Measurements from ENCODE around the gene GK. TPM values are rescaled to one million over a fixed set of nuclear protein-coding genes. Genes with fewer than 3 reads are reported as not detected.
"Not testable (repeated sequence)": the region's sequence is repeated elsewhere in the genome, so short reads cannot be mapped to it uniquely, and the experiment has no call there.

Gene GK
- total and polyA plus RNA-seq, 4 experiments from 2014 or later = 5.2 to 8.4 (median 7.3) TPM

DNA sequence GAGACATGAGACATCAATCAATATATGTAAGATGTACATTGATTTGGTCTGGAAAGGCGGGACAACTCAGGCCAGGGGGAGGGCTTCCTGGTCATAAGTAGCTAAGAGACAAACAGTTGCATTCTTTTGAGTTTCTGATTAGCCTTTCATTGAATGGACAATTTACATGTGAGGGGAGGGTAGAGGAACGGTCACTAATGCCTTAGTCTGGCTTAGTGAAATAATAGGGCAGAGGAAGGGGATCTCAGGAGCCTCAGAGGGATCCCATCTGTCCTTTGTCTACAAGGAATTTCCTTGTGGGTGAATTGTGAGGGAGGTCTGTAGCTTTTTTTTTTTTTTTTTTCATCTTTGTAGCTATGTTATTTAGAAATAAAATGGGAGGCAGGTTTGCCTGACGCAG lies 88.3 kb downstream of the GK start:
- Mint-ChIP-seq H3K9me3 (peaks cover 0 to 2% (median 0%) of the 10 kb centered on the region in 8 donors), H3K4me1 (no peaks in the 10 kb centered on the region), H3K27me3 (no peaks in the 10 kb centered on the region), H3K27ac (no peak overlapping the region), H3K36me3 (no peaks in the 10 kb centered on the region), H3K4me3 (no peak overlapping the region)
- POLR2A ChIA-PET (ENCODE audit: partially characterized antibody) = no interaction called here
- Histone ChIP-seq H3K27ac (ENCODE audit: low read depth, low read length) (no peak overlapping the region), H3K4me1 (ENCODE audit: insufficient read depth, low read length) (no peaks in the 10 kb centered on the region), H3K36me3 (ENCODE audit: insufficient read depth, low read length) (no peaks in the 10 kb centered on the region), H3K27me3 (ENCODE audit: insufficient read depth, low read length) (no peaks in the 10 kb centered on the region), H3K9me3 (ENCODE audit: control insufficient read depth in 1 of 2, low read length in 2 of 2) (no peaks in the 10 kb centered on the region), H3K4me3 (ENCODE audit: low read length in 2 of 2) (no peak overlapping the region)
- intact Hi-C loops (cut with micrococcal nuclease) = no loop called here
- CTCF ChIA-PET (ENCODE audit: partially characterized antibody) = no interaction called here
- no peak for DNase-seq

DNA sequence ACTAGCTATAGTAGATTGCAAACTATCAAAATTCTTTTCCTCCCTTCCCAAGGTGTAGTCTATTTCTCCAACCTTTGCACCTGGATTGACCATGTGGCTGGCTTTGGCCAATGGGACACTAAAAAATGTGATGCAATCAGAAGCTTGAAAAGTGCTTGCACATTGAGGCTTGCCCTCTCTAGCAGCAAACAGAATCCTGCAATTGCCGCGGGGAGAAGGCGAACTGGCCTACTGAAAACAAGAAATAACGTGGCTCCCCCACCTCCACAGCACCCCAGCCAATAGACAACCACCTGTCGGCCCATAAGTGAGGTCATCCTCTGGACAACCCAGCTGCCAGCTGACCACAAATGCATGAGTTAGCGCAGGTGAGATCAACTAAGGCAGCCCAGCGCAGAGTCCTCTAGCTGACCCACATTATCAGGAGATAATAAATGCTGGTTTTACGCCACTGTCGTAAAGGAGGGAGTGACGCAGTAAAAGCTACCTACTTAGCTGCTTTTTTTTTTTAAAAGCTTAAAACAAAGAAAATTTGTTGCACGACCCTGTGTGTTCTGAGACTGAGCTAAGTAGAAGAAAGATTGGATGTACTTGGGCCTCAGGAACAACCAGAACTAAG lies 95.2 kb downstream of the GK start:
- ChIA-PET CTCF (ENCODE audit: partially characterized antibody) (interaction anchor here (1.5 kb wide), 1 partner anchor 12 kb away, joined by 4 read pairs; no protein-coding TSS in a partner anchor), POLR2A (ENCODE audit: partially characterized antibody) (no interaction called here)
- no peak overlapping the region for H3K27ac Mint-ChIP-seq
- intact Hi-C loops (cut with micrococcal nuclease) = no loop called here
- no peaks in the 10 kb centered on the region for H3K27me3 Mint-ChIP-seq
- no peak overlapping the region for H3K27ac ChIP-seq (ENCODE audit: low read depth, low read length)
- H3K9me3 ChIP-seq (ENCODE audit: control insufficient read depth in 1 of 2, low read length in 2 of 2) = no peaks in the 10 kb centered on the region
- H3K9me3 Mint-ChIP-seq = peaks cover 0 to 2% (median 0%) of the 10 kb centered on the region in 8 donors
- H3K27me3 ChIP-seq (ENCODE audit: insufficient read depth, low read length) = no peaks in the 10 kb centered on the region
- no peaks in the 10 kb centered on the region for H3K4me1 Mint-ChIP-seq
- H3K36me3 ChIP-seq (ENCODE audit: insufficient read depth, low read length) = no peaks in the 10 kb centered on the region
- H3K4me1 ChIP-seq (ENCODE audit: insufficient read depth, low read length) = no peaks in the 10 kb centered on the region
- H3K36me3 Mint-ChIP-seq = no peaks in the 10 kb centered on the region
- no peak overlapping the region for H3K4me3 ChIP-seq (ENCODE audit: low read length in 2 of 2)
- H3K4me3 Mint-ChIP-seq = no peak overlapping the region
- DNase-seq = no peak

DNA sequence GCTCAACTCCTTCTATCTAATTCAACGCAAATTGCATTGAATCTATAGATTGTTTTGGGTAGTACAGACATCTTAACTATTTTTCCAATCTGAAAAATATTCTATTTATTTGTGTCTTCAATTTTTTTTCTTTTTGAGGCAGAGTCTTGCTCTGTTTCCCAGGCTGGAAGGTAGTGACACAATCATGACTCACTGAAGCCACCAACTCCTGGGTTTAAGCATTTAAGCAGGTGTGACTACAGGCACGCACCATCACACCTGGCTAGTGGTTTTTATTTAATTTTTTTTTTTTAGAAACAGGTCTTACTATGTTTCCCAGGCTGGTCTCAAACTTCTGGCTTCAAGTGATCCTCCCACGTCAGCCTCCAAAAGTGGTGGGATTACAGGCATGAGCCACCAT lies 98.3 kb downstream of the GK start:
- no peaks in the 10 kb centered on the region for H3K27me3 Mint-ChIP-seq
- Histone ChIP-seq H3K27ac (ENCODE audit: low read depth, low read length) (no peak overlapping the region), H3K27me3 (ENCODE audit: insufficient read depth, low read length) (no peaks in the 10 kb centered on the region), H3K4me1 (ENCODE audit: insufficient read depth, low read length) (no peaks in the 10 kb centered on the region), H3K9me3 (ENCODE audit: control insufficient read depth in 1 of 2, low read length in 2 of 2) (no peaks in the 10 kb centered on the region), H3K4me3 (ENCODE audit: low read length in 2 of 2) (no peak overlapping the region), H3K36me3 (ENCODE audit: insufficient read depth, low read length) (no peaks in the 10 kb centered on the region)
- ChIA-PET POLR2A (ENCODE audit: partially characterized antibody) (no interaction called here), CTCF (ENCODE audit: partially characterized antibody) (no interaction called here)
- DNase-seq = no peak
- no peaks in the 10 kb centered on the region for H3K36me3 Mint-ChIP-seq
- no peaks in the 10 kb centered on the region for H3K9me3 Mint-ChIP-seq
- H3K27ac Mint-ChIP-seq = peak overlapping the region in 1 of 7 donors; percentile 41
- intact Hi-C loops (cut with micrococcal nuclease) = no loop called here
- no peak overlapping the region for H3K4me3 Mint-ChIP-seq
- no peaks in the 10 kb centered on the region for H3K4me1 Mint-ChIP-seq

DNA sequence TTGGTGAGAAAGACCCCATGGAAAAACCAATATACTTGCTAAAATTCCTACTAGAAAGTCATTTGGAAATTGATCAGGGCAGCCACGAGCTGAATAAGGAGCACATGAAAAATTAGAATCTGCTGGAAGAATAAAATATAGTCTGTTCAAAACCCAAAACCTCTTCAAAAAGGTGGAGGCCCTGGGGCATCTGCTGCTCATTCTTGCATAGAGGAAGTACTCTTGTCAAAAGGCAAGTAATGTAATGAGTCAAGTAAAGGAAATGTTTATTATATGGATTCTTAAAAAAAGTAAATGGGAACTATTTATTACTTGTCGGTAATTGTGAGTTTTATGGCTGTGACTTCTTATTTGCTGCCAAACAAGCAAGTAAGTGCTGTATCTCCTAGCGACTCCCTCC lies 109.5 kb downstream of the GK start:
- Mint-ChIP-seq H3K4me1 (no peaks in the 10 kb centered on the region), H3K27me3 (no peaks in the 10 kb centered on the region), H3K9me3 (no peaks in the 10 kb centered on the region), H3K36me3 (no peaks in the 10 kb centered on the region), H3K4me3 (no peak overlapping the region), H3K27ac (no peak overlapping the region)
- Histone ChIP-seq H3K36me3 (ENCODE audit: insufficient read depth, low read length) (no peaks in the 10 kb centered on the region), H3K4me3 (ENCODE audit: low read length in 2 of 2) (no peak overlapping the region), H3K9me3 (ENCODE audit: control insufficient read depth in 1 of 2, low read length in 2 of 2) (no peaks in the 10 kb centered on the region), H3K27me3 (ENCODE audit: insufficient read depth, low read length) (no peaks in the 10 kb centered on the region), H3K27ac (ENCODE audit: low read depth, low read length) (no peak overlapping the region), H3K4me1 (ENCODE audit: insufficient read depth, low read length) (no peaks in the 10 kb centered on the region)
- no peak for DNase-seq
- CTCF ChIA-PET (ENCODE audit: partially characterized antibody) = no interaction called here
- intact Hi-C loops (cut with micrococcal nuclease) = no loop called here
- POLR2A ChIA-PET (ENCODE audit: partially characterized antibody) = no interaction called here

DNA sequence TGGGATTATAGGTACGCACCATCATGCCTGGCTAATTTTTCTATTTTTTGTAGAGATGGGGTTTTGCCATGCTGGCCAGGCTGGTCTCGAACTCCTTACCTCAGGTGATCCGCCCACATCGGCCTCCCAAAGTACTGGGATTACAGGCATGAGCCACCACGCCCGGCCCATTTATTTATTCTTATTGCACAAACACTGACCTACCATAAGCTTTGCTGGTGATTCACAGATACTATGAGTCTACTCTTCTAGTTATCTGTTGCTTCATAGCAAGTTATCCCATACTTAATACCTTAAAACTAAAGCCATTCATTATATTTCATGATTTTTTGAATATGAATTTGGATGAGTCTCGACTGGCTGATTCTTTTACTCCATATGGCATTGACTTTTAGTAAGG lies 120.5 kb downstream of the GK start:
- H3K4me1 Mint-ChIP-seq; H3K4me3 Mint-ChIP-seq; H3K9me3 ChIP-seq (ENCODE audit: control insufficient read depth in 1 of 2, low read length in 2 of 2); DNase-seq; H3K27me3 Mint-ChIP-seq; intact Hi-C loops (cut with micrococcal nuclease); H3K4me3 ChIP-seq (ENCODE audit: low read length in 2 of 2); H3K9me3 Mint-ChIP-seq; H3K4me1 ChIP-seq (ENCODE audit: insufficient read depth, low read length); H3K36me3 Mint-ChIP-seq; H3K36me3 ChIP-seq (ENCODE audit: insufficient read depth, low read length); POLR2A ChIA-PET (ENCODE audit: partially characterized antibody); CTCF ChIA-PET (ENCODE audit: partially characterized antibody); H3K27ac Mint-ChIP-seq; H3K27me3 ChIP-seq (ENCODE audit: insufficient read depth, low read length); H3K27ac ChIP-seq (ENCODE audit: low read depth, low read length): not testable (repeated sequence)

DNA sequence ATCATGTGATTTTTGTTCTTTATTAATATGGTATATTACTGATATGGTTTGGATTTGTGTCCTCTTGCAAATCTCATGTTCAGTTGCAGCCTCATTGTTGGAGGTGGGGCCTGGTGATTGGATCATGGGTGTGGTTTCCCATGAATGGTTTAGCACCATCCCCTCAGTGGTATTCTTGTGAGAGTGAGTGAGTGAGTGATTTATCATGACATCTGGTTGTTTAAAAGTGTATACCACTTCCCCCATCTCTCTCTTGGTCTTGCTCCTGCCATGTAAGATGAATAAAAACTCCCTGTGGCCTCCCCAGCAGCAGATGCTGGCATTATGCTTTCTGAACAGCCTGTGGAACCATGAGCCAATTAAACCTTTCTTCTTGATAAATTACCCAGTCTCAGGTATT lies 124.4 kb downstream of the GK start:
- Histone ChIP-seq H3K36me3 (ENCODE audit: insufficient read depth, low read length) (no peaks in the 10 kb centered on the region), H3K4me3 (ENCODE audit: low read length in 2 of 2) (no peak overlapping the region), H3K4me1 (ENCODE audit: insufficient read depth, low read length) (no peaks in the 10 kb centered on the region), H3K27ac (ENCODE audit: low read depth, low read length) (no peak overlapping the region), H3K9me3 (ENCODE audit: control insufficient read depth in 1 of 2, low read length in 2 of 2) (no peaks in the 10 kb centered on the region), H3K27me3 (ENCODE audit: insufficient read depth, low read length) (no peaks in the 10 kb centered on the region)
- H3K36me3 Mint-ChIP-seq = no peaks in the 10 kb centered on the region
- ChIA-PET POLR2A (ENCODE audit: partially characterized antibody) (no interaction called here), CTCF (ENCODE audit: partially characterized antibody) (no interaction called here)
- no peaks in the 10 kb centered on the region for H3K27me3 Mint-ChIP-seq
- DNase-seq = no peak
- no peak overlapping the region for H3K27ac Mint-ChIP-seq
- peaks cover 0 to 2% (median 0%) of the 10 kb centered on the region in 8 donors for H3K9me3 Mint-ChIP-seq
- H3K4me3 Mint-ChIP-seq = no peak overlapping the region
- intact Hi-C loops (cut with micrococcal nuclease) = no loop called here
- no peaks in the 10 kb centered on the region for H3K4me1 Mint-ChIP-seq

DNA sequence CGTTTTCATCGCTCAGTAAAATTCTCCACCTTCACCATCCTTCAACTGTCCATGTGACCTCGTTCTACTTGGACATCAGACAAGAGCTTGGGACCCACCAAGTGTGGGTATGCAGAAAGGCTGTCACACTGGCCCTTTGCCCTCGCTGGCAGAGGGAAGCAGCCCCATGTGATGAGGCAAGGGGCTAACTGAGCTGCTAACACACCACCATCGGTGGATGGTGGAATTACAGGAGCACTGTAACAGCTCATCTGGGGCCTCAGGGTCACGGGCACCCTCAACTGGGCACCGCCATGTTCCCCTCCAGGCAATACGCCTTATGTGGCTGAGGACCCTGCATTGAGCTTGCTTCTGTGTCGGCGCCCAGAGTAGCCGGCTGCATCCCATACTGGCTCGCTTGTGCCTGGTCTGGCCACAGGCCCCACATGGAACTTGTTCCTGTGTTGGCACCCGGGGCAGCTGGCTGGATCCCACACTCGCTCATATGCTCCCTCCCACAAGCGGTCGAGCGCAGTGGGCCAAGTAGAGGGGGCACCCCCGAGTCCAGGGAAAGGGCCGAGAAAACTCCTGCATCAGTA lies 126.3 kb downstream of the GK start:
- Histone ChIP-seq H3K36me3 (ENCODE audit: insufficient read depth, low read length) (no peaks in the 10 kb centered on the region), H3K4me3 (ENCODE audit: low read length in 2 of 2) (no peak overlapping the region), H3K4me1 (ENCODE audit: insufficient read depth, low read length) (no peaks in the 10 kb centered on the region), H3K27ac (ENCODE audit: low read depth, low read length) (no peak overlapping the region), H3K27me3 (ENCODE audit: insufficient read depth, low read length) (no peaks in the 10 kb centered on the region), H3K9me3 (ENCODE audit: control insufficient read depth in 1 of 2, low read length in 2 of 2) (no peaks in the 10 kb centered on the region)
- no peaks in the 10 kb centered on the region for H3K27me3 Mint-ChIP-seq
- ChIA-PET CTCF (ENCODE audit: partially characterized antibody) (no interaction called here), POLR2A (ENCODE audit: partially characterized antibody) (no interaction called here)
- no peak overlapping the region for H3K27ac Mint-ChIP-seq
- intact Hi-C loops (cut with micrococcal nuclease) = no loop called here
- no peak overlapping the region for H3K4me3 Mint-ChIP-seq
- no peaks in the 10 kb centered on the region for H3K36me3 Mint-ChIP-seq
- no peaks in the 10 kb centered on the region for H3K9me3 Mint-ChIP-seq
- no peaks in the 10 kb centered on the region for H3K4me1 Mint-ChIP-seq
- DNase-seq = no peak

Data from CD4-positive, alpha-beta memory T cell (primary cell).